ENCODE data around the gene DLST. TPM values are rescaled to one million over a fixed set of nuclear protein-coding genes. Genes with fewer than 3 reads are reported as not detected.

DLST gene
- polyA plus RNA-seq, 1 of the 3 experiments (the other 2 are of a cell fraction), result 92.3 TPM

DNA sequence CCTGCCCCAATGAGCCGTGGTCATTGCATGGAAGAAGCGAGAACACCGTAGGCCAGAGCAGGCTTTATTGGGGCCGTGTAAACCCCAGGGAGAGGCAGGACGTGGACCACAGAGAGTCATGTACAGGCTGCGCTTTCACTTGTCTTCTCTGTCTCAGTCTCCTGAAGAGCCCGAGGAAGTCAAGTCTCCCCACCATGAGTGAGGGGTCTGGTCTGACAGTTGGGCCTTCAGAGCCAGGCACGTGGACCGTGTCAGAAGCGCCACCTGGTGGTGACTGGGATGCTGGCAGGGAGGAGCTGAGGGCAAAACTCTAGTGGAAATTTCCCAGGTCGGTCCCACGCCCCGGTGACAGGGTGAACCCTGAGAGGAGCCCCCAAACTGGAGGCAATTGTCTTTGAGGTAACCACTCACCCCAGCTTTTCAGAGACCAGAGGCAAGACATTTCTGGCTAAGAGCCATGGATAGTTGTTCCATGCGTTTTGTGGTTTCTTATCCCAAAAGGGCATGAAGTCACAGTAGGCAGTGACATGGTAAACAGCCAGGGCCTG, 24.0 kb downstream of the DLST start (continued):
- TF ChIP-seq, protein P1, sequence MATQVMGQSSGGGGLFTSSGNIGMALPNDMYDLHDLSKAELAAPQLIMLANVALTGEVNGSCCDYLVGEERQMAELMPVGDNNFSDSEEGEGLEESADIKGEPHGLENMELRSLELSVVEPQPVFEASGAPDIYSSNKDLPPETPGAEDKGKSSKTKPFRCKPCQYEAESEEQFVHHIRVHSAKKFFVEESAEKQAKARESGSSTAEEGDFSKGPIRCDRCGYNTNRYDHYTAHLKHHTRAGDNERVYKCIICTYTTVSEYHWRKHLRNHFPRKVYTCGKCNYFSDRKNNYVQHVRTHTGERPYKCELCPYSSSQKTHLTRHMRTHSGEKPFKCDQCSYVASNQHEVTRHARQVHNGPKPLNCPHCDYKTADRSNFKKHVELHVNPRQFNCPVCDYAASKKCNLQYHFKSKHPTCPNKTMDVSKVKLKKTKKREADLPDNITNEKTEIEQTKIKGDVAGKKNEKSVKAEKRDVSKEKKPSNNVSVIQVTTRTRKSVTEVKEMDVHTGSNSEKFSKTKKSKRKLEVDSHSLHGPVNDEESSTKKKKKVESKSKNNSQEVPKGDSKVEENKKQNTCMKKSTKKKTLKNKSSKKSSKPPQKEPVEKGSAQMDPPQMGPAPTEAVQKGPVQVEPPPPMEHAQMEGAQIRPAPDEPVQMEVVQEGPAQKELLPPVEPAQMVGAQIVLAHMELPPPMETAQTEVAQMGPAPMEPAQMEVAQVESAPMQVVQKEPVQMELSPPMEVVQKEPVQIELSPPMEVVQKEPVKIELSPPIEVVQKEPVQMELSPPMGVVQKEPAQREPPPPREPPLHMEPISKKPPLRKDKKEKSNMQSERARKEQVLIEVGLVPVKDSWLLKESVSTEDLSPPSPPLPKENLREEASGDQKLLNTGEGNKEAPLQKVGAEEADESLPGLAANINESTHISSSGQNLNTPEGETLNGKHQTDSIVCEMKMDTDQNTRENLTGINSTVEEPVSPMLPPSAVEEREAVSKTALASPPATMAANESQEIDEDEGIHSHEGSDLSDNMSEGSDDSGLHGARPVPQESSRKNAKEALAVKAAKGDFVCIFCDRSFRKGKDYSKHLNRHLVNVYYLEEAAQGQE (IDR thresholded peaks at IDR 0.05; ENCODE audit: low read depth, low read length), result no peak
- TF ChIP-seq FOXM1 (IDR thresholded peaks at IDR 0.05; ENCODE audit: low read depth) (no peak), MXI1 (IDR thresholded peaks at IDR 0.05; ENCODE audit: low read depth, low read length) (peak; percentile 98), GATA2 (CRISPR knock-in tag; IDR thresholded peaks at IDR 0.05) (no peak), NFIC (IDR thresholded peaks at IDR 0.05; ENCODE audit: borderline replicate concordance) (no peak), EP300 (IDR thresholded peaks at IDR 0.05; ENCODE audit: borderline replicate concordance in 1 of 2, low read depth in 1 of 2, low read length in 1 of 2) (no peak), RFX5 (IDR thresholded peaks at IDR 0.05; ENCODE audit: low read length) (no peak), TAF1 (IDR thresholded peaks at IDR 0.05; ENCODE audit: borderline replicate concordance, low read depth, low read length) (no peak), FOXJ3 (CRISPR knock-in tag; IDR thresholded peaks at IDR 0.05) (no peak), YY1 (IDR thresholded peaks at IDR 0.05; ENCODE audit: low read depth) (no peak), ELF1 (IDR thresholded peaks at IDR 0.05) (no peak), TCF12 (IDR thresholded peaks at IDR 0.05) (no peak), MEF2A (IDR thresholded peaks at IDR 0.05; ENCODE audit: borderline replicate concordance, low read depth) (no peak), NRF1 (IDR thresholded peaks at IDR 0.05; ENCODE audit: low read depth, low read length) (no peak), RAD21 (IDR thresholded peaks at IDR 0.05; ENCODE audit: low read length) (peak; percentile 73), SMC3 (IDR thresholded peaks at IDR 0.05; ENCODE audit: low read depth, low read length) (peak; percentile 88), POLR2AphosphoS5 (IDR thresholded peaks at IDR 0.05; ENCODE audit: low read depth, low read length) (peak; percentile 56; the same call in 1 of the 2 replicates), JUND (IDR thresholded peaks at IDR 0.05) (no peak)
- TF ChIP-seq, protein P2, sequence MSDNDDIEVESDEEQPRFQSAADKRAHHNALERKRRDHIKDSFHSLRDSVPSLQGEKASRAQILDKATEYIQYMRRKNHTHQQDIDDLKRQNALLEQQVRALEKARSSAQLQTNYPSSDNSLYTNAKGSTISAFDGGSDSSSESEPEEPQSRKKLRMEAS (IDR thresholded peaks at IDR 0.05; ENCODE audit: low read depth), result peak; percentile 95
- TF ChIP-seq, protein P3, sequence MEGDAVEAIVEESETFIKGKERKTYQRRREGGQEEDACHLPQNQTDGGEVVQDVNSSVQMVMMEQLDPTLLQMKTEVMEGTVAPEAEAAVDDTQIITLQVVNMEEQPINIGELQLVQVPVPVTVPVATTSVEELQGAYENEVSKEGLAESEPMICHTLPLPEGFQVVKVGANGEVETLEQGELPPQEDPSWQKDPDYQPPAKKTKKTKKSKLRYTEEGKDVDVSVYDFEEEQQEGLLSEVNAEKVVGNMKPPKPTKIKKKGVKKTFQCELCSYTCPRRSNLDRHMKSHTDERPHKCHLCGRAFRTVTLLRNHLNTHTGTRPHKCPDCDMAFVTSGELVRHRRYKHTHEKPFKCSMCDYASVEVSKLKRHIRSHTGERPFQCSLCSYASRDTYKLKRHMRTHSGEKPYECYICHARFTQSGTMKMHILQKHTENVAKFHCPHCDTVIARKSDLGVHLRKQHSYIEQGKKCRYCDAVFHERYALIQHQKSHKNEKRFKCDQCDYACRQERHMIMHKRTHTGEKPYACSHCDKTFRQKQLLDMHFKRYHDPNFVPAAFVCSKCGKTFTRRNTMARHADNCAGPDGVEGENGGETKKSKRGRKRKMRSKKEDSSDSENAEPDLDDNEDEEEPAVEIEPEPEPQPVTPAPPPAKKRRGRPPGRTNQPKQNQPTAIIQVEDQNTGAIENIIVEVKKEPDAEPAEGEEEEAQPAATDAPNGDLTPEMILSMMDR (IDR thresholded peaks at IDR 0.05), result peak; percentile 97
- TF ChIP-seq, protein P4, sequence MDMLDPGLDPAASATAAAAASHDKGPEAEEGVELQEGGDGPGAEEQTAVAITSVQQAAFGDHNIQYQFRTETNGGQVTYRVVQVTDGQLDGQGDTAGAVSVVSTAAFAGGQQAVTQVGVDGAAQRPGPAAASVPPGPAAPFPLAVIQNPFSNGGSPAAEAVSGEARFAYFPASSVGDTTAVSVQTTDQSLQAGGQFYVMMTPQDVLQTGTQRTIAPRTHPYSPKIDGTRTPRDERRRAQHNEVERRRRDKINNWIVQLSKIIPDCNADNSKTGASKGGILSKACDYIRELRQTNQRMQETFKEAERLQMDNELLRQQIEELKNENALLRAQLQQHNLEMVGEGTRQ (IDR thresholded peaks at IDR 0.05; ENCODE audit: borderline replicate concordance, low read depth, low read length), result no peak
- TF ChIP-seq, protein P5, sequence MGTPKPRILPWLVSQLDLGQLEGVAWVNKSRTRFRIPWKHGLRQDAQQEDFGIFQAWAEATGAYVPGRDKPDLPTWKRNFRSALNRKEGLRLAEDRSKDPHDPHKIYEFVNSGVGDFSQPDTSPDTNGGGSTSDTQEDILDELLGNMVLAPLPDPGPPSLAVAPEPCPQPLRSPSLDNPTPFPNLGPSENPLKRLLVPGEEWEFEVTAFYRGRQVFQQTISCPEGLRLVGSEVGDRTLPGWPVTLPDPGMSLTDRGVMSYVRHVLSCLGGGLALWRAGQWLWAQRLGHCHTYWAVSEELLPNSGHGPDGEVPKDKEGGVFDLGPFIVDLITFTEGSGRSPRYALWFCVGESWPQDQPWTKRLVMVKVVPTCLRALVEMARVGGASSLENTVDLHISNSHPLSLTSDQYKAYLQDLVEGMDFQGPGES (IDR thresholded peaks at IDR 0.05; ENCODE audit: low read depth, low read length), result no peak
- TF ChIP-seq, protein P6, sequence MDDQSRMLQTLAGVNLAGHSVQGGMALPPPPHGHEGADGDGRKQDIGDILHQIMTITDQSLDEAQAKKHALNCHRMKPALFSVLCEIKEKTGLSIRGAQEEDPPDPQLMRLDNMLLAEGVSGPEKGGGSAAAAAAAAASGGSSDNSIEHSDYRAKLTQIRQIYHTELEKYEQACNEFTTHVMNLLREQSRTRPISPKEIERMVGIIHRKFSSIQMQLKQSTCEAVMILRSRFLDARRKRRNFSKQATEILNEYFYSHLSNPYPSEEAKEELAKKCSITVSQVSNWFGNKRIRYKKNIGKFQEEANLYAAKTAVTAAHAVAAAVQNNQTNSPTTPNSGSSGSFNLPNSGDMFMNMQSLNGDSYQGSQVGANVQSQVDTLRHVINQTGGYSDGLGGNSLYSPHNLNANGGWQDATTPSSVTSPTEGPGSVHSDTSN (IDR thresholded peaks at IDR 0.05), result no peak
